ENCODE results near the gene WSCD1.

- TF ChIP-seq, protein P1, sequence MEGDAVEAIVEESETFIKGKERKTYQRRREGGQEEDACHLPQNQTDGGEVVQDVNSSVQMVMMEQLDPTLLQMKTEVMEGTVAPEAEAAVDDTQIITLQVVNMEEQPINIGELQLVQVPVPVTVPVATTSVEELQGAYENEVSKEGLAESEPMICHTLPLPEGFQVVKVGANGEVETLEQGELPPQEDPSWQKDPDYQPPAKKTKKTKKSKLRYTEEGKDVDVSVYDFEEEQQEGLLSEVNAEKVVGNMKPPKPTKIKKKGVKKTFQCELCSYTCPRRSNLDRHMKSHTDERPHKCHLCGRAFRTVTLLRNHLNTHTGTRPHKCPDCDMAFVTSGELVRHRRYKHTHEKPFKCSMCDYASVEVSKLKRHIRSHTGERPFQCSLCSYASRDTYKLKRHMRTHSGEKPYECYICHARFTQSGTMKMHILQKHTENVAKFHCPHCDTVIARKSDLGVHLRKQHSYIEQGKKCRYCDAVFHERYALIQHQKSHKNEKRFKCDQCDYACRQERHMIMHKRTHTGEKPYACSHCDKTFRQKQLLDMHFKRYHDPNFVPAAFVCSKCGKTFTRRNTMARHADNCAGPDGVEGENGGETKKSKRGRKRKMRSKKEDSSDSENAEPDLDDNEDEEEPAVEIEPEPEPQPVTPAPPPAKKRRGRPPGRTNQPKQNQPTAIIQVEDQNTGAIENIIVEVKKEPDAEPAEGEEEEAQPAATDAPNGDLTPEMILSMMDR (IDR thresholded peaks at IDR 0.05; ENCODE audit: low read depth, low read length, poor library complexity, severe bottlenecking) = no peak
- no peak for TF ChIP-seq EZH2phosphoT487 (IDR thresholded peaks at IDR 0.05; ENCODE audit: borderline replicate concordance, low read length)
Observed at GRCh38 chr17:6075845-6076244, 5.7 kb downstream of the WSCD1 start.

Data from DOHH2 (cell line).